GM12872 (cell line): Measurements from ENCODE around the gene SGMS2.

ENCODE experiments used
- CTCF ChIP-seq: IDR thresholded peaks from 3 replicates; pipeline ENCODE4 v1.5.1; 2011; ENCODE audit warnings: low read depth, mild to moderate bottlenecking, low read length, moderate library complexity; ENCODE audit not compliant: insufficient read depth

Gene SGMS2

GRCh38 chr4:107799669-107800450, 24.9 kb upstream of the SGMS2 start:
- TF ChIP-seq CTCF, result no peak

GRCh38 chr4:107800706-107801105, 24.0 kb upstream of the SGMS2 start:
- TF ChIP-seq CTCF, result no peak

- TF ChIP-seq CTCF, result no peak
Measured at GRCh38 chr4:107801766-107802211, 22.9 kb upstream of the SGMS2 start.

- no peak for TF ChIP-seq CTCF
Measured at GRCh38 chr4:107804956-107805355, 19.8 kb upstream of the SGMS2 start.

- no peak for TF ChIP-seq CTCF
Measured at GRCh38 chr4:107806196-107806595, 18.5 kb upstream of the SGMS2 start.

GRCh38 chr4:107808572-107808971, 16.2 kb upstream of the SGMS2 start:
- TF ChIP-seq CTCF, result no peak

GRCh38 chr4:107809210-107809609, 15.5 kb upstream of the SGMS2 start:
- no peak for TF ChIP-seq CTCF
